Measurements from ENCODE around the gene ATM.
"Not testable (repeated sequence)": the region's sequence is repeated elsewhere in the genome, so short reads cannot be mapped to it uniquely, and the experiment has no call there.

ATM gene

DNA sequence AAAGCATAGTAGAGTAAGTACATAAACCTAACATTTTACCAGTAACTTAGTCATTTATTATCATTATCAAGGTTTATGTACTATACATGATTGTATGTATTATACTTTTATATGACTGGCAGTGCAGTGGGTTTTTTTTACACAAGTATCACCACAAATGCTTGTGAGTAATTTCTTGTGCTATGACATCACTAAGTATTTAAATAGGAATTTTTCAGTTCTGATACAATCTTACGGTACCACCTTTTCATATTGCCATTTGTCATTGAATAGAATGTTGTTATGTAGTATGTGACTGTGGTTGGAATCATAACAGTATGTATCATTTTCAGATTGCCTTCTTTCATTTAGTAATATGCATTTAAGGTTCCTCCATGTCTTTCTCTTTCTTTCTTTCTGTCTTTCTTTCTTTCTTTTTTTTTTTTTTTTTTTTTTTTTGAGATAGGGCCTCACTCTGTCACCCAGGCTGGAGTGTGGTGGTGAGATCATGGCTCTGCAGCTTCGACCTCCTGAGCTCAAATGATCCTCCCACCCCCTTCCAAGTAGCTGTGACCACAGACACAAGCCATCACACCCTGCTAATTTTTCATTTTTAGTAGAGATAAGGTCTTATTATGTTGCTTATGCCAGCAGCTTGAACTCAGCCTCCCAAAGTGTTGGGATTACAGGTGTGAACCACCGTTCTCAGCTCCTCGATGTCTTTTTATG, 18.6 kb downstream of the ATM start:
- no peak for DNase-seq (ENCODE audit: low read depth)
- no peak overlapping the region for H3K4me3 ChIP-seq (ENCODE audit: low read depth, low read length)
- TF ChIP-seq, protein P1, sequence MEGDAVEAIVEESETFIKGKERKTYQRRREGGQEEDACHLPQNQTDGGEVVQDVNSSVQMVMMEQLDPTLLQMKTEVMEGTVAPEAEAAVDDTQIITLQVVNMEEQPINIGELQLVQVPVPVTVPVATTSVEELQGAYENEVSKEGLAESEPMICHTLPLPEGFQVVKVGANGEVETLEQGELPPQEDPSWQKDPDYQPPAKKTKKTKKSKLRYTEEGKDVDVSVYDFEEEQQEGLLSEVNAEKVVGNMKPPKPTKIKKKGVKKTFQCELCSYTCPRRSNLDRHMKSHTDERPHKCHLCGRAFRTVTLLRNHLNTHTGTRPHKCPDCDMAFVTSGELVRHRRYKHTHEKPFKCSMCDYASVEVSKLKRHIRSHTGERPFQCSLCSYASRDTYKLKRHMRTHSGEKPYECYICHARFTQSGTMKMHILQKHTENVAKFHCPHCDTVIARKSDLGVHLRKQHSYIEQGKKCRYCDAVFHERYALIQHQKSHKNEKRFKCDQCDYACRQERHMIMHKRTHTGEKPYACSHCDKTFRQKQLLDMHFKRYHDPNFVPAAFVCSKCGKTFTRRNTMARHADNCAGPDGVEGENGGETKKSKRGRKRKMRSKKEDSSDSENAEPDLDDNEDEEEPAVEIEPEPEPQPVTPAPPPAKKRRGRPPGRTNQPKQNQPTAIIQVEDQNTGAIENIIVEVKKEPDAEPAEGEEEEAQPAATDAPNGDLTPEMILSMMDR (IDR thresholded peaks at IDR 0.05; ENCODE audit: low read depth, low read length, missing control alignments): no peak

DNA sequence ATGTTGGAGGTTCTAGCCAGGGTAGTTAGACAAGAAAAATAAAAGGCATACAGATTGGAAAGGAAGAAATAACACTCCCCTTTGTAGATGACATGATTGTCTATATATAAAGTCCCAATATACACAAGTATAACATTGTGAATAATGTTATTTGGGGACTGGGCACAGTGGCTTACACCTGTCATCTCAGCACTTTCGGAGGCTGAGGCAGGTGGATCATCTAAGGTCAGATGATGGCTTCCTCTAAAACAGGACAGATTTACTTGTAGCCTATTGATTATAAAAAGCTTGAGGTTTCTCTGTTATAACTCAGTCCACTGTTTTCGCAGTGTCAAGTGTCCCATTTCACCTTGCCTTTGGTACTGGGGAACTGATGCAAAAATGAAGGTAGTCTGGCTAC, 19.6 kb downstream of the ATM start:
- TF ChIP-seq, protein P1 (IDR thresholded peaks at IDR 0.05; ENCODE audit: low read depth, low read length, missing control alignments): no peak
- no peak for DNase-seq (ENCODE audit: low read depth)
- H3K4me3 ChIP-seq (ENCODE audit: low read depth, low read length): no peak overlapping the region

DNA sequence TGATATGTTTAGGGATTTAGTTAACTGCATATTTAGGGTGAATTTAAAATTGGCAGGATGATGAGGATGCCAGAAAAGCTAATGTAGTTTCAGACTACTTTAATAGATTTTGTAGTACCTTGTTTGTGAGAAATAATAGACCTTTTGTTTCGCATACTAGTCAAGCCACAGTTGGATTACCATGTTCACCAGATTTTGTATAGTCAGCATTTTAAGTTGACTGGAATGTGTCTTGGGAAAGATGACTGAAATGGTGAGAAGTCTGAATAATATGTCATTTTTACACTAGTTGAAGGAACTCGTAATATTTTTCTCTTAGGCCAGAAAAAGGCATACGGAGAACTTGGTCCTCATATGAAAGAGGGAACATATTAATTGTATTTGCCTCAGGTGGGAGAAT, 23.4 kb downstream of the ATM start:
- DNase-seq (ENCODE audit: low read depth): no peak
- no peak overlapping the region for H3K4me3 ChIP-seq (ENCODE audit: low read depth, low read length)
- TF ChIP-seq, protein P1 (IDR thresholded peaks at IDR 0.05; ENCODE audit: low read depth, low read length, missing control alignments): no peak

DNA sequence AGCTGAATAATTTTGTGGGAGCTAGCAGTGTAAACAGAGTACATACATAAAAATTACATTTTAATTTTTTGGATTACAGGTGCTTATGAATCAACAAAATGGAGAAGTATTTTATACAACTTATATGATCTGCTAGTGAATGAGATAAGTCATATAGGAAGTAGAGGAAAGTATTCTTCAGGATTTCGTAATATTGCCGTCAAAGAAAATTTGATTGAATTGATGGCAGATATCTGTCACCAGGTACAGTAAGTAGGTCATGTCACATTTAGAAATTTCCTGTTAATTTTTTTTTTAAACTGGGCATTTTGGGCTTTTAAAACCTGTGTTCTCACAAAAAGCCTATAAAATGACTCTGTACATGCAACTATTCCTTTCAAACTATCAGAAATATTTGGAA, 24.0 kb downstream of the ATM start:
- no peak overlapping the region for H3K4me3 ChIP-seq (ENCODE audit: low read depth, low read length)
- no peak for DNase-seq (ENCODE audit: low read depth)
- TF ChIP-seq, protein P1 (IDR thresholded peaks at IDR 0.05; ENCODE audit: low read depth, low read length, missing control alignments): no peak

DNA sequence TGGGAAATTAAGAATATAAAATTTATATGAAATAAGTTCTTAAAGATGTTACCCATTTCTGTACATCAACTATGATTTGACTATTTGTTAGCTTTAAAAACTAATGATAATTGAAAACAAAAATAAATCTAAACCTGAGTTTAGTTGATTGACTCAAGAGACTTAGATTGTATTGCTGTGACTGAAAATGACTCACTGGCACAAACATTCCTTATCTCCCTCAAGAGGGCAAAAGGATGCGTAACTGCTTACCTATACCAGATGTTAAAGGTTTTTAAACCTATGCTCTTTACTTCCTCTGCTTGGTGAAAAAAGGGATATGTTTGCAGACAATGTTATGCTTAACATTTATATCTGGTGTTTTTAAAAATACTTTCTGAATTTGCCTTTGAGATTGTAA, 30.3 kb downstream of the ATM start:
- H3K4me3 ChIP-seq (ENCODE audit: low read depth, low read length): no peak overlapping the region

DNA sequence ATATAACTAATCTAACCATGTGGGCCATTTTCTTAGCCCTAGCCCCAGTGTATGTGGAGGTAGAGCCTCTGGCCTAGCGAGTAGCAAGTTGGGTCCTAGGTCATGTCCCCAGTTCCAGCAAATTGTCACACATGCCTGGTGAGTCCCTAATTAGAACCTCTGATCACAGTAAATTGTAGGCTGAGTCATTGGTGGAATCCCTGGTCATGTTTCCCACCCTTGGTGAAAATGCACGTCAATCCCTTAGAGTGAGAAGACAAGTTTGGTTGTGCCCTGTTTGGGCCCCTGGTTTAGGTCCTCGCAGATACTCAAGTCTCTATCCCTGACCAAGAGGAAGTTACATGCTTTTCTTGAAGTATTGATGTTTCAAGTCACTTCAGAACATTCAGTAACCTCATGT, 46.7 kb downstream of the ATM start:
- H3K4me3 ChIP-seq (ENCODE audit: low read depth, low read length): no peak overlapping the region
- DNase-seq (ENCODE audit: low read depth): no peak
- TF ChIP-seq, protein P1 (IDR thresholded peaks at IDR 0.05; ENCODE audit: low read depth, low read length, missing control alignments): no peak

More for the DNA sequence above, 30.3 kb downstream of the ATM start:
- TF ChIP-seq, protein P1 (IDR thresholded peaks at IDR 0.05; ENCODE audit: low read depth, low read length, missing control alignments): no peak
- no peak for DNase-seq (ENCODE audit: low read depth)

DNA sequence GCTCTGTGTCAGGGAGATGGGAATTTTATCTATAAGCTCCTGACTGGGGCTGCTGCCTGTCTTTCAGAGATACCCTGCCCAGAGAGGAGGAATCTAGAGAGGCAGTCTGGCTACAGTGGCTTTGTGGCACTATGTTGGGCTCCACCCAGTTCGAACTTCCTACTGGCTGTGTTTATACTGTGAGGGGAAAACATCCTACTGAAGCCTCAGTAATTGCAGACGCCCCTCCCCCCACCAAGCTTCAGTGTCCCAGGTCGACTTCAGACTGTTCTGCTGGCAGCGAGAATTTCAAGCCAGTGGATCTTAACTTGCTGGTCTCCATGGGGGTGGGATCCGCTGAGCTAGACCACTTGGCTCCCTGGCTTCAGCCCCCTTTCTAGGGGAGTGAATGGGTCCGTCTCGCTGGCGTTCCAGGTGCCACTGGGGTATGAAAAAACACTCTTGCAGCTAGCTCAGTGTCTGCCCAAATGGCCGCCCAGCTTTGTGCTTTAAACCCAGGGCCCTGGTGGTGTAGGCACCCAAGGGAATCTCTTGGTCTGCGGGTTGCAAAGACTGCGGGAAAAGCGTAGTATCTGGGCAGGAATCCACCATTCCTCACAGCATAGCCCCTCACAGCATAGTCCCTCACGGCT, 54.2 kb downstream of the ATM start:
- DNase-seq (ENCODE audit: low read depth); H3K4me3 ChIP-seq (ENCODE audit: low read depth, low read length): not testable (repeated sequence)
